Neural progenitor cell (in vitro differentiated cells): Measurements from ENCODE around the gene ANKRD34A. TPM values are rescaled to one million over a fixed set of nuclear protein-coding genes. Genes with fewer than 3 reads are reported as not detected.
A peak's percentile ranks its signal among the peaks of the same experiment; 100 is the strongest.

Source experiments
- DNase-seq: peaks from one replicate; pipeline ENCODE4 v3.0.0-alpha.2; 2016; ENCODE audit warnings: low spot score
- H2AFZ ChIP-seq: fragments of 200-600 bp; sonication (generic); replicated peaks from 2 replicates; pipeline ENCODE4 v1.6.1; 2016; ENCODE audit warnings: antibody characterized with exemption
- H3F3A ChIP-seq: fragments of 200-600 bp; sonication (generic); 2 replicates; pipeline ENCODE4 v1.6.1; 2016; ENCODE audit warnings: antibody characterized with exemption, low read depth
- H3K27ac ChIP-seq: fragments of 200-600 bp; sonication (generic); 2 replicates; pipeline ENCODE4 v1.5.1; 2016; ENCODE audit warnings: mild to moderate bottlenecking
- H3K27me3 ChIP-seq: fragments of 200-600 bp; sonication (generic); 2 replicates; pipeline ENCODE4 v1.6.1; 2016; ENCODE audit warnings: mild to moderate bottlenecking, moderate library complexity
- H3K36me3 ChIP-seq: fragments of 200-600 bp; sonication (generic); 2 replicates; pipeline ENCODE4 v1.5.1; 2016
- H3K4me1 ChIP-seq: fragments of 200-600 bp; sonication (generic); 2 replicates; pipeline ENCODE4 v1.6.1; 2016; ENCODE audit warnings: mixed run types
- H3K4me2 ChIP-seq: fragments of 200-600 bp; sonication (generic); 2 replicates; pipeline ENCODE4 v1.6.1; 2016
- H3K4me3 ChIP-seq: fragments of 200-600 bp; sonication (generic); 2 replicates; pipeline ENCODE4 v1.5.1; 2016
- H3K79me2 ChIP-seq: fragments of 200-600 bp; sonication (generic); 2 replicates; pipeline ENCODE4 v1.6.1; 2016; ENCODE audit warnings: low read depth
- H3K9ac ChIP-seq: fragments of 200-600 bp; sonication (generic); 2 replicates; pipeline ENCODE4 v1.6.1; 2016
- H3K9me3 ChIP-seq: fragments of 200-600 bp; sonication (generic); 2 replicates; pipeline ENCODE4 v1.5.1; 2016; ENCODE audit warnings: low read depth
- H4K20me1 ChIP-seq: fragments of 200-600 bp; sonication (generic); 2 replicates; pipeline ENCODE4 v1.6.1; 2016; ENCODE audit warnings: low read depth
- H3K27ac Mint-ChIP-seq: 3 replicates; pipeline ENCODE4 v1.8.0; 2021; ENCODE audit warnings: mixed read lengths
- H3K27me3 Mint-ChIP-seq: 2 replicates; pipeline ENCODE4 v1.8.0; 2022; ENCODE audit warnings: low read depth, mild to moderate bottlenecking, inconsistent platforms, moderate library complexity, mixed read lengths; ENCODE audit not compliant: insufficient read depth
- H3K36me3 Mint-ChIP-seq: 3 replicates; pipeline ENCODE4 v1.8.0; 2021; ENCODE audit warnings: mixed read lengths
- H3K4me1 Mint-ChIP-seq: 3 replicates; pipeline ENCODE4 v1.8.0; 2021; ENCODE audit warnings: mixed read lengths
- H3K4me3 Mint-ChIP-seq: 3 replicates; pipeline ENCODE4 v1.8.0; 2021; ENCODE audit warnings: mild to moderate bottlenecking, moderate library complexity, mixed read lengths
- H3K9me3 Mint-ChIP-seq: 3 replicates; pipeline ENCODE4 v1.8.0; 2020; ENCODE audit warnings: mixed read lengths
- CTCF ChIP-seq: fragments of 200-600 bp; sonication (generic); IDR thresholded peaks from 2 replicates; pipeline ENCODE4 v1.5.1; 2017; ENCODE audit warnings: antibody characterized with exemption, mild to moderate bottlenecking
- EZH2 ChIP-seq: fragments of 200-600 bp; sonication (generic); IDR thresholded peaks from 2 replicates; pipeline ENCODE4 v1.6.1; 2017; ENCODE audit warnings: antibody characterized with exemption, mild to moderate bottlenecking, moderate library complexity
- EZH2phosphoT487 ChIP-seq: fragments of 200-600 bp; sonication (generic); IDR thresholded peaks from 2 replicates; pipeline ENCODE4 v1.6.1; 2017; ENCODE audit warnings: antibody characterized with exemption
- total RNA-seq: library from RNA; depleted of rRNA; stranded (reverse); fragments of >200 nt; gene quantifications from 2 replicates; pipeline ENCODE4 v1.2.3, GENCODE V29; 2015; ENCODE audit warnings: low replicate concordance

Gene ANKRD34A
- total RNA-seq, 1 donor from 2014 or later, result 0.06 TPM

DNA sequence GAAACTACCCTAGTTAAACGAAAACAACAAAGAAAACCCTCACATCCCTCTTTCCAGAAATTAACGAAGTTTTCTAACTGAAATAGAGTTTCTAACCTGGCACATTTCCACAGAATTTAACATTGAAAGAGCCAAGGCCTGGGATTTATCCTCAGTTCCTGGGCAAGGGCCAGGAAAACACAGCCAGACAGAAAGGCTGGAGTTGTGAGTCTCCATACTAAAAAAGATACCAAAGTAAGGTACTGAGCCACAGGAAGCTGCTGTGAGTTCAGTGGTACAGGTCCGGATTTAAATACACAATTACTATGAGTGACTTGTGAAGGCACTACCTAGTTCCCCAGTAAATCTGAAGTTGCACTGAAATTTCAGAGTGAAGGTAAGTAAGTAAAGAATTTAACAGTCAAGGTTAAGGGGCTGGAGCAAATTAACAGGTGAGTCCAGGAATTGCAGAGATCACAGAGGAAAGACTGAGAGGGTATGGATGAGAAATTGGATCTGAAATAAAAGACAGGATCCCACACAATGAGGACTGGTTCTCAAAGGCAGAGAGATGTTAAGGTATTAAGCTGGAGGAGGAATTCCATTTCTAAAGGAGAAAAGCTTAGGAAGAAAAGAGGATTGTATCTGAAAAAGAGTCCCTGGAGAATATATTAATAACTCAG is 7.5 kb downstream of the ANKRD34A start:
- Histone ChIP-seq H3K9ac (no peak overlapping the region), H3F3A (peaks cover 14% of the 10 kb centered on the region), H3K4me1 (peaks cover 20% of the 10 kb centered on the region), H3K27ac (no peak overlapping the region), H3K79me2 (no peaks in the 10 kb centered on the region), H3K9me3 (no peaks in the 10 kb centered on the region), H3K4me3 (peak overlapping the region; percentile 57), H4K20me1 (no peaks in the 10 kb centered on the region), H2AFZ (peak overlapping the region; percentile 38), H3K4me2 (peak overlapping the region; percentile 81), H3K27me3 (peaks cover 65% of the 10 kb centered on the region), H3K36me3 (no peaks in the 10 kb centered on the region)
- peak overlapping the region; percentile 7 for H3K27ac Mint-ChIP-seq
- peaks cover 53% of the 10 kb centered on the region for H3K4me1 Mint-ChIP-seq
- peaks cover 16% of the 10 kb centered on the region for H3K27me3 Mint-ChIP-seq
- H3K36me3 Mint-ChIP-seq, result peaks cover 3% of the 10 kb centered on the region
- DNase-seq, result no peak
- peak overlapping the region; percentile 90 for H3K4me3 Mint-ChIP-seq
- TF ChIP-seq EZH2, result no peak
- no peak for TF ChIP-seq CTCF
- no peak for TF ChIP-seq EZH2phosphoT487
- no peaks in the 10 kb centered on the region for H3K9me3 Mint-ChIP-seq

GRCh38 chr1:145956361-145956760 is 8.0 kb downstream of the ANKRD34A start:
- Mint-ChIP-seq H3K36me3 (peaks cover 3% of the 10 kb centered on the region), H3K4me1 (peaks cover 53% of the 10 kb centered on the region), H3K27ac (no peak overlapping the region), H3K4me3 (peak overlapping the region; percentile 90), H3K9me3 (no peaks in the 10 kb centered on the region), H3K27me3 (peaks cover 14% of the 10 kb centered on the region)
- Histone ChIP-seq H3K4me2 (peak overlapping the region; percentile 81), H3K79me2 (no peaks in the 10 kb centered on the region), H3K9ac (no peak overlapping the region), H3K4me1 (peaks cover 14% of the 10 kb centered on the region), H3K27ac (no peak overlapping the region), H3K36me3 (no peaks in the 10 kb centered on the region), H3F3A (peaks cover 14% of the 10 kb centered on the region), H3K4me3 (peak overlapping the region; percentile 57), H3K9me3 (no peaks in the 10 kb centered on the region), H2AFZ (no peak overlapping the region), H4K20me1 (no peaks in the 10 kb centered on the region), H3K27me3 (peaks cover 60% of the 10 kb centered on the region)
- no peak for DNase-seq
- TF ChIP-seq EZH2phosphoT487 (no peak), EZH2 (no peak), CTCF (no peak)

GRCh38 chr1:145955436-145955835 is 8.9 kb downstream of the ANKRD34A start:
- no peak for TF ChIP-seq EZH2phosphoT487
- no peak for TF ChIP-seq CTCF
- no peak for TF ChIP-seq EZH2
- Histone ChIP-seq H3K79me2 (no peaks in the 10 kb centered on the region), H3K9me3 (no peaks in the 10 kb centered on the region), H3K4me3 (no peak overlapping the region), H3K27ac (no peak overlapping the region), H3K27me3 (peaks cover 50% of the 10 kb centered on the region), H3K4me2 (no peak overlapping the region), H4K20me1 (no peaks in the 10 kb centered on the region), H3K36me3 (no peaks in the 10 kb centered on the region), H2AFZ (no peak overlapping the region), H3F3A (peaks cover 14% of the 10 kb centered on the region), H3K4me1 (peaks cover 9% of the 10 kb centered on the region), H3K9ac (no peak overlapping the region)
- Mint-ChIP-seq H3K9me3 (no peaks in the 10 kb centered on the region), H3K27ac (no peak overlapping the region), H3K36me3 (peaks cover 3% of the 10 kb centered on the region), H3K4me3 (peak overlapping the region; percentile 62), H3K27me3 (peaks cover 11% of the 10 kb centered on the region), H3K4me1 (peaks cover 58% of the 10 kb centered on the region)
- no peak for DNase-seq
